ENCODE results near the gene ZNF57. TPM values are rescaled to one million over a fixed set of nuclear protein-coding genes. Genes with fewer than 3 reads are reported as not detected.

Gene ZNF57
- total and polyA plus RNA-seq, 2 of the 13 experiments (the other 11 are each of a cell fraction or from before 2014, with no cell fraction given): 6.6 to 17.5 TPM

DNA sequence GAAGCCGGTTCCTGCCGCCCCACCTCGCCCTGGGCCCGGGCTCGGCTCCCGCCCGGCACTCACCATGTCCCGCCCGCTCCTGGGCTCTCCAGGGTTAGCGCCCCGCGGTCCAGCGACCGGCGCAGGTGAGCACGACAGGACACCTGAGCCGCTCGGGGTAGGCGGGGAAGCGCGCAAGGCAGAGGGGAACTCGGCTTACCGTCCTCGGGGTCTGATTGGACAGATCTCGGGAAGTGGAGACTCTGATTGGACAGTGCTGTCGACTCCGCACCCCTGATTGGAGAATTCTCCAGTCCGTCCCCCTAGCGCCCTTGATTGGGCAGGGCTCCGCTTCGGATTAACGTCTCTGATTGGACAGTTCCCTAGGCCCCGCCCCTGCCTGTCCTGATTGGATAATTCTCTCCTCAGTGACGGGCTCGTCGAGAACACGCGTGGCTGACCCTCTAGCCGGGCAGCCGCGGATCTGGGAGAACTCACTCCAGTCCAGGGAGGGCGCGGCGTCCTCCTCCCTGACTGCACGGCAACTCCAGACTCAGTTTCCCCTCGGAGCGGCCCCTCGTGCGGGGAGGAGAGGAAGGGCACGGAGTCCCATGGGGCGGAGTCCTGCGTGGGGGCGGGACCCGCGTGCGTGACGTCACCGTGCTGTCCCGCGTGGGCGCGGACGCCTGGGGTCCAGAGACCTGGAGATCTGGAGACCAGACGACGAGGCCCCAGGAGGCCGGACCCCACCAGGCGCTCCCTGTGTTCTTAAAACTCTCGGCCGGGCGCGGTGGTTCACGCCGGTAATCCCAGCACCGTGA is 44.2 kb downstream of the ZNF57 start, which contains the start of gene ZNF77 (continued):
- TF ChIP-seq, protein P1, sequence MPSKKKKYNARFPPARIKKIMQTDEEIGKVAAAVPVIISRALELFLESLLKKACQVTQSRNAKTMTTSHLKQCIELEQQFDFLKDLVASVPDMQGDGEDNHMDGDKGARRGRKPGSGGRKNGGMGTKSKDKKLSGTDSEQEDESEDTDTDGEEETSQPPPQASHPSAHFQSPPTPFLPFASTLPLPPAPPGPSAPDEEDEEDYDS (CRISPR knock-in tag; IDR thresholded peaks at IDR 0.05): peak; percentile 51
- no peak for TF ChIP-seq JDP2 (CRISPR knock-in tag; IDR thresholded peaks at IDR 0.05; ENCODE audit: borderline replicate concordance)
- TF ChIP-seq EP300 (IDR thresholded peaks at IDR 0.05; ENCODE audit: low read depth in 2 of 2, low read length in 2 of 2): no peak
- TF ChIP-seq EP300 (CRISPR knock-in tag; IDR thresholded peaks at IDR 0.05; ENCODE audit: borderline replicate concordance): no peak
- TF ChIP-seq ZBTB20 (CRISPR knock-in tag; IDR thresholded peaks at IDR 0.05; ENCODE audit: borderline replicate concordance, low read depth): peak; percentile 42; the same call in 1 of the 2 replicates
- TF ChIP-seq, protein P2, sequence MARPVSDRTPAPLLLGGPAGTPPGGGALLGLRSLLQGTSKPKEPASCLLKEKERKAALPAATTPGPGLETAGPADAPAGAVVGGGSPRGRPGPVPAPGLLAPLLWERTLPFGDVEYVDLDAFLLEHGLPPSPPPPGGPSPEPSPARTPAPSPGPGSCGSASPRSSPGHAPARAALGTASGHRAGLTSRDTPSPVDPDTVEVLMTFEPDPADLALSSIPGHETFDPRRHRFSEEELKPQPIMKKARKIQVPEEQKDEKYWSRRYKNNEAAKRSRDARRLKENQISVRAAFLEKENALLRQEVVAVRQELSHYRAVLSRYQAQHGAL (CRISPR knock-in tag; IDR thresholded peaks at IDR 0.05; ENCODE audit: not compliant biosample characterization): no peak
- TF ChIP-seq ZNF790 (CRISPR knock-in tag; IDR thresholded peaks at IDR 0.05; ENCODE audit: borderline replicate concordance): no peak
- 0 out of 2 replicates have a peak, but pooled peaks have one; percentile 17 for TF ChIP-seq ZNF484 (CRISPR knock-in tag; IDR thresholded peaks at IDR 0.05; ENCODE audit: borderline replicate concordance, low read depth)
- TF ChIP-seq, protein P3, sequence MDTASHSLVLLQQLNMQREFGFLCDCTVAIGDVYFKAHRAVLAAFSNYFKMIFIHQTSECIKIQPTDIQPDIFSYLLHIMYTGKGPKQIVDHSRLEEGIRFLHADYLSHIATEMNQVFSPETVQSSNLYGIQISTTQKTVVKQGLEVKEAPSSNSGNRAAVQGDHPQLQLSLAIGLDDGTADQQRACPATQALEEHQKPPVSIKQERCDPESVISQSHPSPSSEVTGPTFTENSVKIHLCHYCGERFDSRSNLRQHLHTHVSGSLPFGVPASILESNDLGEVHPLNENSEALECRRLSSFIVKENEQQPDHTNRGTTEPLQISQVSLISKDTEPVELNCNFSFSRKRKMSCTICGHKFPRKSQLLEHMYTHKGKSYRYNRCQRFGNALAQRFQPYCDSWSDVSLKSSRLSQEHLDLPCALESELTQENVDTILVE (CRISPR knock-in tag; IDR thresholded peaks at IDR 0.05): peak; percentile 80
- TF ChIP-seq, protein P4, sequence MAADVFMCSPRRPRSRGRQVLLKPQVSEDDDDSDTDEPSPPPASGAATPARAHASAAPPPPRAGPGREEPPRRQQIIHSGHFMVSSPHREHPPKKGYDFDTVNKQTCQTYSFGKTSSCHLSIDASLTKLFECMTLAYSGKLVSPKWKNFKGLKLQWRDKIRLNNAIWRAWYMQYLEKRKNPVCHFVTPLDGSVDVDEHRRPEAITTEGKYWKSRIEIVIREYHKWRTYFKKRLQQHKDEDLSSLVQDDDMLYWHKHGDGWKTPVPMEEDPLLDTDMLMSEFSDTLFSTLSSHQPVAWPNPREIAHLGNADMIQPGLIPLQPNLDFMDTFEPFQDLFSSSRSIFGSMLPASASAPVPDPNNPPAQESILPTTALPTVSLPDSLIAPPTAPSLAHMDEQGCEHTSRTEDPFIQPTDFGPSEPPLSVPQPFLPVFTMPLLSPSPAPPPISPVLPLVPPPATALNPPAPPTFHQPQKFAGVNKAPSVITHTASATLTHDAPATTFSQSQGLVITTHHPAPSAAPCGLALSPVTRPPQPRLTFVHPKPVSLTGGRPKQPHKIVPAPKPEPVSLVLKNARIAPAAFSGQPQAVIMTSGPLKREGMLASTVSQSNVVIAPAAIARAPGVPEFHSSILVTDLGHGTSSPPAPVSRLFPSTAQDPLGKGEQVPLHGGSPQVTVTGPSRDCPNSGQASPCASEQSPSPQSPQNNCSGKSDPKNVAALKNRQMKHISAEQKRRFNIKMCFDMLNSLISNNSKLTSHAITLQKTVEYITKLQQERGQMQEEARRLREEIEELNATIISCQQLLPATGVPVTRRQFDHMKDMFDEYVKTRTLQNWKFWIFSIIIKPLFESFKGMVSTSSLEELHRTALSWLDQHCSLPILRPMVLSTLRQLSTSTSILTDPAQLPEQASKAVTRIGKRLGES (CRISPR knock-in tag; IDR thresholded peaks at IDR 0.05; ENCODE audit: borderline replicate concordance): no peak
- no peak for TF ChIP-seq TSC22D2 (CRISPR knock-in tag; IDR thresholded peaks at IDR 0.05; ENCODE audit: borderline replicate concordance)
- peak; percentile 80; the same call in 1 of the 2 replicates for TF ChIP-seq KDM5A (IDR thresholded peaks at IDR 0.05; ENCODE audit: borderline replicate concordance, low read length)
- no peak for TF ChIP-seq ZNF354B (CRISPR knock-in tag; IDR thresholded peaks at IDR 0.05)
- TF ChIP-seq SETDB1 (CRISPR knock-in tag; IDR thresholded peaks at IDR 0.05; ENCODE audit: borderline replicate concordance): no peak
- peak; percentile 90 for TF ChIP-seq SAP130 (CRISPR knock-in tag; IDR thresholded peaks at IDR 0.05; ENCODE audit: low read depth)
- TF ChIP-seq, protein P5, sequence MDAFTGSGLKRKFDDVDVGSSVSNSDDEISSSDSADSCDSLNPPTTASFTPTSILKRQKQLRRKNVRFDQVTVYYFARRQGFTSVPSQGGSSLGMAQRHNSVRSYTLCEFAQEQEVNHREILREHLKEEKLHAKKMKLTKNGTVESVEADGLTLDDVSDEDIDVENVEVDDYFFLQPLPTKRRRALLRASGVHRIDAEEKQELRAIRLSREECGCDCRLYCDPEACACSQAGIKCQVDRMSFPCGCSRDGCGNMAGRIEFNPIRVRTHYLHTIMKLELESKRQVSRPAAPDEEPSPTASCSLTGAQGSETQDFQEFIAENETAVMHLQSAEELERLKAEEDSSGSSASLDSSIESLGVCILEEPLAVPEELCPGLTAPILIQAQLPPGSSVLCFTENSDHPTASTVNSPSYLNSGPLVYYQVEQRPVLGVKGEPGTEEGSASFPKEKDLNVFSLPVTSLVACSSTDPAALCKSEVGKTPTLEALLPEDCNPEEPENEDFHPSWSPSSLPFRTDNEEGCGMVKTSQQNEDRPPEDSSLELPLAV (CRISPR knock-in tag; conservative IDR thresholded peaks at IDR 0.05; ENCODE audit: low read depth): no peak
- TF ChIP-seq, protein P6, sequence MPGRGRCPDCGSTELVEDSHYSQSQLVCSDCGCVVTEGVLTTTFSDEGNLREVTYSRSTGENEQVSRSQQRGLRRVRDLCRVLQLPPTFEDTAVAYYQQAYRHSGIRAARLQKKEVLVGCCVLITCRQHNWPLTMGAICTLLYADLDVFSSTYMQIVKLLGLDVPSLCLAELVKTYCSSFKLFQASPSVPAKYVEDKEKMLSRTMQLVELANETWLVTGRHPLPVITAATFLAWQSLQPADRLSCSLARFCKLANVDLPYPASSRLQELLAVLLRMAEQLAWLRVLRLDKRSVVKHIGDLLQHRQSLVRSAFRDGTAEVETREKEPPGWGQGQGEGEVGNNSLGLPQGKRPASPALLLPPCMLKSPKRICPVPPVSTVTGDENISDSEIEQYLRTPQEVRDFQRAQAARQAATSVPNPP (CRISPR knock-in tag; IDR thresholded peaks at IDR 0.05): peak; percentile 82
- TF ChIP-seq ZNF333 (CRISPR knock-in tag; IDR thresholded peaks at IDR 0.05; ENCODE audit: borderline replicate concordance): no peak; the same call in 1 of the 2 replicates
- TF ChIP-seq NR3C1 (CRISPR knock-in tag; IDR thresholded peaks at IDR 0.05): 0 out of 2 replicates have a peak, but pooled peaks have one; percentile 4
- TF ChIP-seq ZNF746 (CRISPR knock-in tag; IDR thresholded peaks at IDR 0.05): no peak
